HG03175 (cell line): ENCODE data around the gene TMEM215.

Experiments used
- ATAC-seq: cut with Tn5 transposase; IDR thresholded peaks from one replicate; pipeline ENCODE4 v1.9.1; 2021; ENCODE audit warnings: mild to moderate bottlenecking, moderate library complexity; ENCODE audit not compliant: unreplicated experiment

The TMEM215 gene

DNA sequence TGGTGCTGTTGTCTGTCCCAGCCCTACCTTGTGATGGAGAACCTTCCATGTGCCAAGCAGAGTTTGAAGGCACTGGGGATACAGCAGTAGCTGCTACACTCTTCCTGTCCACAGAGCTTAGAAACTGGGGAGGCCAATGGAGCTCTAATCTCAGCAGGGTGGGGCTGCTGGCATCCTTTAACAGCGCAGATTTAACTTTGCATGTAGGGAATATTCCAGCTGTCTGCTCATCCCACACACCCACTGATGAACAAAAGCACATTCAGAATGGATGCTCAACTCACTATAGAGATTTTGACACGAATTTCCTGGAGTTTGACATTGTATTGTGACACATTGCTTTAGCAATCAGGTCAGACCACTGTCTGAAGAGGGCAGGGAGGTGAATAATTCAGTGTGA, 49.0 kb downstream of the TMEM215 start:
- ATAC-seq, result no peak
